NT2/D1 (cell line): Measurements from ENCODE around the gene FRMD4A.

ENCODE experiments used
- YY1 ChIP-seq: IDR thresholded peaks from 2 replicates; pipeline ENCODE4 v1.6.1; 2011; ENCODE audit not compliant: insufficient read length, insufficient read depth
- ZNF274 ChIP-seq: IDR thresholded peaks from 2 replicates; pipeline ENCODE4 v1.6.1; 2011; ENCODE audit warnings: mild to moderate bottlenecking, low read depth, low read length

DNA sequence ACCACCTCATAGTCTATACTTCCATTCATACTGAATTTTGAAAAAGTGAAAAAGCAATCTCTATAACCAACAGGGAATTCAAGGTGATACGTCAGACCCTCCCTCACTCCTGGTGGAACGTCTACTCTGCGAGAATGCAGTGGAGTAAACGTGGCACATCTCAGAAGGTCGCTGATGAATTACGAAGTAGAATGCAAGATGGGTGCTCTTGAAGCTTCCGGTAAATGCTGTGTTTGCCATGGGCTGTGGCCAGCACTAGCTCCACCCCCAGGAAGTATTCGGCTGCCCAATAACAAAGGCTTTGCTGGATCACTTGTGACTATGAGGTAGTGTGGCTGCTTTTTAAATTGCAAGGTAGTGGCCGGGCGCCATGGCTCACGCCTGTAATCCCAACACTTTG is 517.9 kb downstream of the FRMD4A start:
- TF ChIP-seq ZNF274 (no peak), YY1 (no peak)
